ENCODE data around the gene ASL.
A peak's percentile ranks its signal among the peaks of the same experiment; 100 is the strongest.
"Not testable (repeated sequence)": the region's sequence is repeated elsewhere in the genome, so short reads cannot be mapped to it uniquely, and the experiment has no call there.

Gene ASL

GRCh38 chr7:66075590-66076461 lies at the start of gene ASL:
Gene ASL, plus strand, starts transcription at chr7:66075819. Its CDS starts 263 bp downstream, at chr7:66076082.
- peak; percentile 92 for DNase-seq

- DNase-seq = not testable (repeated sequence)
These were observed 47.3 kb upstream of the ASL start for GRCh38 chr7:66028342-66028741.

GRCh38 chr7:66033471-66034385 lies 41.9 kb upstream of the ASL start:
- no peak for DNase-seq

GRCh38 chr7:66034436-66035010 lies 41.1 kb upstream of the ASL start:
- not testable (repeated sequence) for DNase-seq

DNA sequence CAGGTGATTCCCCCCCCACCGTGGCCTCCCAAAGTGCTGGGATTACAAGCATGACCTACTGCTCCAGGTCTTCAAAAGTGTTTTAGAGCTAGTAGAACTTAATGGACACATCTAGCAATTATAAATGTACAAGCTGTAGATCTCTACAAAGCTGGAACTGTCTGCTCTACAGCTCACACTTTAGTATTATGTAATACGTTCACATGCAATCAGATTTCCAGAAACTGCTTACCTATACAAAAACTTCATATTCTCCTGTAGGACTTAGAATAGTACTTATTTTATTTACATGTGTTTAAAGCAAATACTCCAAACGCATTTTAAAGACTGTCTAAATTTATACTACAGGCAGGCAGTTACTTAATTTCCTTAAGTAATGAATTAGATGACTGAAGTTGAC lies 39.2 kb upstream of the ASL start:
- no peak for DNase-seq

- DNase-seq = no peak
These were observed 38.8 kb upstream of the ASL start for GRCh38 chr7:66036788-66037187.

- DNase-seq = no peak
These were observed 36.4 kb upstream of the ASL start for GRCh38 chr7:66039094-66039670.

GRCh38 chr7:66043681-66044497 lies 31.7 kb upstream of the ASL start:
- DNase-seq = peak; percentile 43

DNA sequence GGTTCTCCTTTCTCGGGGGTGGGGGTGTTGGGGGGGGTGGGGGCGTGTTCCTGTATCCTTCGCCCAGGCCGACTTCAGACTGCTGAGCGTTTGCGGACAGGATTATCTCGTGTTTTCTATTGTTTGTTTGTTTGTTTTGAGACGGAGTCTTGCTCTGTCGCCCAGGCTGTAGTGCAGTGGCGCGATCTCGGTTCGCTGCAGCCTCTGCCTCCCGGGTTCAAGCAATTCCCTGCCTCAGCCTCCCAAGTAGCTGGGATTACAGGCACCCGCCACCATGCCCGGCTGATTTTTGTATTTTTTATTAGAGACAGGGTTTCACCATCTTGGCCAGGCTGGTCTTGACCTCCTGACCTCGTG lies 31.1 kb upstream of the ASL start:
- not testable (repeated sequence) for DNase-seq

DNA sequence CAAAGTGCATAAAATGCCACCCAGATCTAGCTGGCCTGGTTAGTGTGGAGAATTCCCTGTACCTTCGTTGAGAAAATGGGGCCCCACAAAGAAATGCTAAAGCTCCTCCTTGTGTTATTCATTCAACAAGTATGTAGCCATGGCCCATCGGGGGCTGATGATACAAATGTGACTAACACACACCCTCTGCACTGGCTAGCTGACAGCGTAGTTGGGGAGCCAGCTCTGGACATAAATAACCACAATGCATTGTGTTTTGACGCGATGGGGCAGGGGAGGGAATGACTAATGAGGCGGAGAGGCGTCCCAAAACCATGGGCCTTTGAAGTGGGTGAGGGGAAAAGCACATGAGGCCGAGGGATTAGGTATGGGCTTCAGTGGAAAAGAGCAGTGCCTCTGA lies 28.2 kb upstream of the ASL start:
- DNase-seq = no peak

DNA sequence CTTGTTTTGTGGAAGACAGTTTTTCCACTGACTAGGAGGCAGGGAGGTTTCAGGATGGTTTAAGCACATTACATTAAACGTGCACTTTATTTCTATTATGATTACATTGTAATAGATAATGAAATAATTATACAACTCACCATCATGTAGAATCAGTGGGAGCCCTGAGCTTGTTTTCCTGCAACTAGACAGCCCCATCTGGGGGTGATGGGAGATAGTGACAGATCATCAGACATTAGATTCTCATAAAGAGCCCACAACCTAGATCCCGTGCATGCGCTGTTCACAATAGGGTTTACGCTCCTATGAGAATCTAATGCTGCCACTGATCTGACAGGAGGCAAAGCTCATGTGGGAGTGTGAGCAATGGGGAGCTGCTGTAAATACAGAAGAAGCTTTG lies 25.7 kb upstream of the ASL start:
- not testable (repeated sequence) for DNase-seq

DNA sequence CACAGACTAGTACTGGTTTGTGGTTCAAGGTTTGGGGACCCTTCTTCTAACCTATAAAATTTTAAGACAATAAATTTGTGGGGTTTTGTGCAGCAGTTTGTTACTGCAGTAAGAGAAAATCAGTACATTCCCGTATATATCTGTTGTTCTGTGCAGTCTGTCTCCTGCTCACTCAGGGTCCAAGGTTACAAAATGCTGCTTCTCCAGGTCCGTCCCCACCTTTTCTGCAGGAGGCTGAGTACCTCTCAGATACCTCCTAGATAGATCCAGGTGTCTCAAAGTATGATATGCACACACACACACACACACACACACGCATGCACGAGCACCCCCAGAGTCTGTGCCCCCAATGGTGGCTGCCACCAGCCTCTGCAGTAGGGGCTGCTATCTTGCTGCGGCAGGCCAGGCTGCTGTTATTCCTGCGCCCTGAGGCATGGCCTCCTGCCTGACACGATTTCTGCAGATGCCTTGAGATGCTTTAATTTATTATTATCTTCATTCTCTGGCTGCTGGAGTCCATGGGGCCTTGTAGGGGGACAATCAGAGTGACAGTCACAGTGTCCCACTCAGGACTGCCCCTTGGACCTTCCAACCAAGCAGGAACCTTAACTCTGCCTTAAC lies 25.2 kb upstream of the ASL start:
- DNase-seq = no peak

DNA sequence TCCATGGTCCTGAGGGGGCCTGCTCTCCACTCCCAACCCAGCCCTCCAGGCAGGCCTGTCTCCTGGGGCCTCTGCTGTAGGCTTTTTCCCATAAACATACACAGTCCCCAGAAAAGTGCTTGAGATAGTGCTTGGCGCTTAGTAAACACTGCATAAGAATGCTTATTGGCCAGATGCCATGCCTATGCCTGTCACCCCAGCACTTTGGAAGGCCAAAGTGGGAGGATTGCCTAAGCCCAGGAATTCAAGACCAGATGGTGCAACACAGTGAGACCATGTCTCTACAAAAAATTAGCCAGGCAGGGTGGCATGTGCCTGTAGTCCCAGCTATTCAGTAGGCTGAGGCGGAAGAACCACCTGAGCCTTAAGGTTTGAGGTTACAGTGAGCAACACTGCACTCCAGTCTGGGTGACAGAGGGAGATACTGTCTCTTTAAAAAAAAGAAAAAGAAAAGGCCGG lies 24.6 kb upstream of the ASL start:
- DNase-seq = no peak

GRCh38 chr7:66052447-66052846 lies 23.2 kb upstream of the ASL start:
- no peak for DNase-seq

DNA sequence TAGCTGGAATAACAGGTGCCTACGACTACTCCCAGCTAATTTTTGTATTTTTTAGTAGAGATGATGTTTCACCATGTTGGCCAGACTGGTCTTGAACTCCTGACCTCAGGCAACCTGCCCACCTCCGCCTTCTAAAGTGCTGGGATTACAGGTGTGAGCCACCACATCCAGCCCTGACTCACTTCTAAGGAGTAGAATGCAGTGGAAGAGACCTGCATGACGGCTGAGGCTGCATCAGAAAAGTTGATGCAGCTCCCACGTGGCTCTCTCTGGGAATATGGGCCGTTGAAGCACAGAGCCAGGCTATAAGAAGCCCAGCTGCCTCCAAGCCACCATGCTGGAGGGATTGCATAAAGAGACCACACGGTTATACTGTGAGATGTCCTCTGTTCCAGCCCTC lies 21.6 kb upstream of the ASL start:
- no peak for DNase-seq

DNA sequence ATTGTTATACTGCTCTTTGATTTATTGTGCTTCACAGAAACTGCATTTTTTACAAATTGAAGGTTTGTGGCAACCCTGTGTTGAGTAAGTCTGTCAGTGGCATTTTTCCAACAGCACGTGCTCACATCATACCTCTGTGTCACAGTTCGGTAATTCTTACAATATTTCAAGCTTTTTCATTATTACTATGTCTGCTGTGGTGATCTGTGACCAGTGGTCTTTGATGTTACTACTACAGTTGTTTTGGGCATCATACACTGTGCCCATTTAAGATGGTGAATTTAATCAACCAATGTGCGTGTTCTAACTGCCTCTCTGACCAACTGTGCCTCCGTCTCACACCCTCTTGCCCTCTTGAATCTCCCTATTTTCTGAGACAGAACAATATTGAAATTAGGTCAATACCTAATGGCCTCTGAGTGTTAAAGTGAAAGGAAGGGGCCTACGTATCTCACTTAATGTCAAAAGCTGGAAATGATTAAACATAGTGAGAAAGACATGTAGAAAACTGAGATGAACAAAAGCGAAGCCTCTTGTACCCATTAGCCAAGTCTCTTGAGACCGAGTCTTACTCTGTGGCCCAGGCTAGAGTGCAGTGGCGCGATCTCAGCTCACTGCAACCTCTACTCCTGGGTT lies 20.2 kb upstream of the ASL start:
- no peak for DNase-seq

- DNase-seq = no peak
These were observed 14.8 kb upstream of the ASL start for GRCh38 chr7:66060796-66061195.

DNA sequence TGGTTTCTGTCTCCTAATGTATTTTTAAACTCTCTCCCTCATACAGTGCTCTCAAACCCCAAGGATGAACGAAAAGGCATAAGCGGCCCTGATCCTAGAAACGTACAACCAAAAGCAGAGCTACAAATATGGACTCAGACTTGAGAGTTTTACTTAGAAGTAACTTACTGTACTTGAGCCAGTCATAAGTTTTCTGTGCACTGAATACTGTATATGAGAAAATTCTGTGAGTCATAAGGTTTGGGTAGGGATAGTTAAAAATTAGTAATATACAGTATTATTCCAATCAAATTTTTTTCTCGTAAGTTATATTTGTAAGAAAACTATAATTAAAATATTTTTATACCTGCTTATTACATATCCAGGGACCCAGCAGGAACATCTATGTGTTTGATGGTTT lies 5.9 kb upstream of the ASL start:
- no peak for DNase-seq

GRCh38 chr7:66070222-66070621 lies 5.4 kb upstream of the ASL start:
- no peak for DNase-seq

DNA sequence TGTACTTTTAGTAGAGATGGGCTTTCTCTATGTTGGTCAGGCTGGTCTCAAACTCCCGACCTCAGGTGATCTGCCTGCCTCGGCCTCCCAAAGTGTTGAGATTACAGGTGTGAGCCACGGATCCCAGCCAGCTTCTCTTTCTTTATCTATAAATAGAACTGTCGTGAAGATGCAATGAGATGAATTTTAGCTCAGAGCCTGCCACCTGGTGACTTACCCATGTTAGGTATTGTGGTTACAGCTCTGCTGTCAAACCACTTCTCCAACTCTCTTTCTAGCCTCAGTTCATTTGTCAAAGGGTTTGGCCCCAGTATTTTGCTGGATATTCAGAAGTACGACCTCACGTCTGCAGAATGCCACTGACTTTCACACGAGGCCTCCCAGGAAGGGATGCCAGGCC lies 3.4 kb upstream of the ASL start:
- DNase-seq = not testable (repeated sequence)

Data from NCI-H774 (cell line).